ENCODE results near the gene DHRS7.

DHRS7 gene

DNA sequence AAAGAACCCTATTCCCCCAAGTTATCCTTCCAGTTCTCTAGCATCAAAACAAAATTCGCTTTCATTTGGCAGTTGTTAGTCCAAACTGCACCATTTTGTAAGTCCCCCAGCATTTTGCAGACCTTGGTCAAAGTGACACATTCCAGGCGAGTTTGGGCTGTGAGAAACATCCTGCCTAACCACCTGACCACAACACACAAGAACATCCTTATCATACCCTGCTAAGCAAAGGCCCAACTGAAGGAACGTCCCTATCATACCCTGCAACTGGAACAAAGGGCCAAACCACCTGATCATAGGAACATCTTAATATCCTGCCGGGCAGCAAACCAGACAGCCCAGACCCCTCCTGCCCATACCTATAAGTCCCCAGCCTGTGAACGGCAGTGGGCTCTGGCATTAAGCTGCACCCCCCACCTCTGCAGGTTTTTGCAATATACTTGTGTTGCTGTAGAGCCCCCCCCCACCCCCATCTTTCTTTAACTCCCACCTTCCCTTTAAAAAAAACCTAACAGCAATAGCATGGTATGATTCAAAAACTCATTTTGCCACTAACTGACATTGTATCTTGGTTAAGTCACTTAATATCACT lies 70.8 kb downstream of the DHRS7 start:
- no peak for DNase-seq
- intact Hi-C loops (cut with DNase I), result loop anchor here (5.0 kb wide), 2 partner anchors 73 to 153 kb away; partner anchors contain the start of genes DHRS7 and PPM1A

Data from head of caudate nucleus (tissue), 42 donors.